Astrocyte (in vitro differentiated cells and primary cell): Measurements from ENCODE around the gene MAP1LC3A. TPM values are rescaled to one million over a fixed set of nuclear protein-coding genes. Genes with fewer than 3 reads are reported as not detected.

Source experiments
- DNase-seq: peaks from one replicate; pipeline ENCODE4 v3.0.0-alpha.2; 2010; ENCODE audit warnings: low read depth
- FAIRE-seq: peaks from 2 replicates; lab custom pipeline; 2011; peaks lifted over from hg19 to GRCh38; lab: Jason Lieb, UNC
- H2AFZ ChIP-seq: 2 replicates; pipeline ENCODE4 v1.6.0; 2012; ENCODE audit warnings: low read depth, low read length, inconsistent platforms
- H3K27ac ChIP-seq: 2 replicates; pipeline ENCODE4 v1.5.1; 2011; ENCODE audit warnings: low read depth, low read length, inconsistent platforms
- H3K27me3 ChIP-seq: 2 replicates; pipeline ENCODE4 v1.6.0; 2011; ENCODE audit warnings: low read length, inconsistent platforms; ENCODE audit not compliant: insufficient read depth
- H3K36me3 ChIP-seq: 2 replicates; pipeline ENCODE4 v1.5.1; 2011; ENCODE audit warnings: low read length, inconsistent platforms; ENCODE audit not compliant: insufficient read depth
- H3K4me1 ChIP-seq: 2 replicates; pipeline ENCODE4 v1.5.1; 2011; ENCODE audit warnings: low read length, inconsistent platforms; ENCODE audit not compliant: insufficient read depth
- H3K4me2 ChIP-seq: 2 replicates; pipeline ENCODE4 v1.6.0; 2012; ENCODE audit warnings: low read length, inconsistent platforms
- H3K4me3 ChIP-seq: 2 replicates; pipeline ENCODE4 v1.5.1; 2011; ENCODE audit warnings: low read depth, mild to moderate bottlenecking, low read length, inconsistent platforms; ENCODE audit not compliant: insufficient read depth
- H3K79me2 ChIP-seq: 2 replicates; pipeline ENCODE4 v1.6.0; 2012; ENCODE audit warnings: mild to moderate bottlenecking, low read length, inconsistent platforms; ENCODE audit not compliant: insufficient read depth
- H3K9ac ChIP-seq: 2 replicates; pipeline ENCODE4 v1.6.0; 2012; ENCODE audit warnings: mild to moderate bottlenecking, low read length, inconsistent platforms
- H3K9me3 ChIP-seq: 2 replicates; pipeline ENCODE4 v1.5.1; 2012; ENCODE audit warnings: low read depth, mild to moderate bottlenecking, low read length, inconsistent platforms; ENCODE audit not compliant: insufficient read depth
- H4K20me1 ChIP-seq: 2 replicates; pipeline ENCODE4 v1.6.0; 2012; ENCODE audit warnings: low read length, inconsistent platforms; ENCODE audit not compliant: insufficient read depth
- H3K27ac Mint-ChIP-seq: one replicate; pipeline ENCODE4 v1.8.0; 2021; ENCODE audit warnings: mild to moderate bottlenecking, mixed read lengths; ENCODE audit not compliant: unreplicated experiment
- H3K27me3 Mint-ChIP-seq: one replicate; pipeline ENCODE4 v1.8.0; 2021; ENCODE audit warnings: low read depth, mixed read lengths; ENCODE audit not compliant: unreplicated experiment
- H3K36me3 Mint-ChIP-seq: one replicate; pipeline ENCODE4 v1.8.0; 2021; ENCODE audit warnings: low read depth, mixed read lengths; ENCODE audit not compliant: unreplicated experiment
- H3K4me1 Mint-ChIP-seq: one replicate; pipeline ENCODE4 v1.8.0; 2021; ENCODE audit warnings: low read depth, mixed read lengths; ENCODE audit not compliant: unreplicated experiment
- H3K4me3 Mint-ChIP-seq: one replicate; pipeline ENCODE4 v1.8.0; 2021; ENCODE audit warnings: mild to moderate bottlenecking, moderate library complexity, mixed read lengths; ENCODE audit not compliant: unreplicated experiment
- H3K9me3 Mint-ChIP-seq: one replicate; pipeline ENCODE4 v1.8.0; 2021; ENCODE audit warnings: mild to moderate bottlenecking, mixed read lengths; ENCODE audit not compliant: unreplicated experiment
- EZH2 ChIP-seq: IDR thresholded peaks from 2 replicates; pipeline ENCODE4 v1.6.1; 2012; ENCODE audit warnings: mild to moderate bottlenecking, low read length, inconsistent platforms; ENCODE audit not compliant: insufficient read depth
- total RNA-seq: library from RNA; stranded (reverse); gene quantifications from 2 replicates; pipeline ENCODE4 v1.2.1, GENCODE V29; 2021
- TF ChIP-seq, protein P1 (sequence below): IDR thresholded peaks from 2 replicates; pipeline ENCODE4 v1.5.1; 2011; ENCODE audit warnings: low read depth, mild to moderate bottlenecking, inconsistent platforms, low read length, moderate library complexity; ENCODE audit not compliant: insufficient read depth

MAP1LC3A gene
- total RNA-seq, 1 donor from 2014 or later, result 48.9 TPM

DNA sequence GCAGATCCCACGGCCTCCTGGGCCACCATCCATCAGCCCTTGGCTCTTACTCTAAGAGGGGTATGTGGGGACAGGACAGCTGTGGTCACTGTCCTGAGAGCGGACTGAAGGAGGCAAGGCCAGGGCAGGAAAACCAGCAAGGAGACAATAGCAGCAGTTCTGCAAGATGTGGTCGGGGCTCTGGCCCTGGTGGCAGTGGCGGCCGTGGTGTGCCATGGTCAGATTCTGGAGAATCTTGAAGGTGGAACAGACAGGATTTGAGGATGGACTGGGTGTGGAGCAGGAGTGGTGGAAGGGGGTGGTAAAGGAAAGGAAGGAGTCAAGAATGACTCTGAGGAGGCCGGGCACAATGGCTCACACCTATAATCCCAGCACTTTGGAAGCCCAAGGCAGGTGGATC lies 5.9 kb upstream of the MAP1LC3A start:
- H4K20me1 ChIP-seq, result no peaks in the 10 kb centered on the region
- TF ChIP-seq EZH2, result no peak
- TF ChIP-seq, protein P1, sequence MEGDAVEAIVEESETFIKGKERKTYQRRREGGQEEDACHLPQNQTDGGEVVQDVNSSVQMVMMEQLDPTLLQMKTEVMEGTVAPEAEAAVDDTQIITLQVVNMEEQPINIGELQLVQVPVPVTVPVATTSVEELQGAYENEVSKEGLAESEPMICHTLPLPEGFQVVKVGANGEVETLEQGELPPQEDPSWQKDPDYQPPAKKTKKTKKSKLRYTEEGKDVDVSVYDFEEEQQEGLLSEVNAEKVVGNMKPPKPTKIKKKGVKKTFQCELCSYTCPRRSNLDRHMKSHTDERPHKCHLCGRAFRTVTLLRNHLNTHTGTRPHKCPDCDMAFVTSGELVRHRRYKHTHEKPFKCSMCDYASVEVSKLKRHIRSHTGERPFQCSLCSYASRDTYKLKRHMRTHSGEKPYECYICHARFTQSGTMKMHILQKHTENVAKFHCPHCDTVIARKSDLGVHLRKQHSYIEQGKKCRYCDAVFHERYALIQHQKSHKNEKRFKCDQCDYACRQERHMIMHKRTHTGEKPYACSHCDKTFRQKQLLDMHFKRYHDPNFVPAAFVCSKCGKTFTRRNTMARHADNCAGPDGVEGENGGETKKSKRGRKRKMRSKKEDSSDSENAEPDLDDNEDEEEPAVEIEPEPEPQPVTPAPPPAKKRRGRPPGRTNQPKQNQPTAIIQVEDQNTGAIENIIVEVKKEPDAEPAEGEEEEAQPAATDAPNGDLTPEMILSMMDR, result no peak
- no peak overlapping the region for H3K27ac ChIP-seq
- no peaks in the 10 kb centered on the region for H3K4me1 ChIP-seq
- H2AFZ ChIP-seq, result no peak overlapping the region
- H3K79me2 ChIP-seq, result no peaks in the 10 kb centered on the region
- no peaks in the 10 kb centered on the region for H3K27me3 ChIP-seq
- H3K9ac ChIP-seq, result no peak overlapping the region
- no peaks in the 10 kb centered on the region for H3K36me3 ChIP-seq
- H3K27ac Mint-ChIP-seq, result no peak overlapping the region
- no peak for DNase-seq
- H3K4me1 Mint-ChIP-seq, result no peaks in the 10 kb centered on the region
- no peak for FAIRE-seq
- no peaks in the 10 kb centered on the region for H3K9me3 ChIP-seq
- no peaks in the 10 kb centered on the region for H3K36me3 Mint-ChIP-seq
- no peaks in the 10 kb centered on the region for H3K9me3 Mint-ChIP-seq
- H3K27me3 Mint-ChIP-seq, result no peaks in the 10 kb centered on the region
- H3K4me3 ChIP-seq, result no peak overlapping the region
- H3K4me3 Mint-ChIP-seq, result no peak overlapping the region
- H3K4me2 ChIP-seq, result no peak overlapping the region

DNA sequence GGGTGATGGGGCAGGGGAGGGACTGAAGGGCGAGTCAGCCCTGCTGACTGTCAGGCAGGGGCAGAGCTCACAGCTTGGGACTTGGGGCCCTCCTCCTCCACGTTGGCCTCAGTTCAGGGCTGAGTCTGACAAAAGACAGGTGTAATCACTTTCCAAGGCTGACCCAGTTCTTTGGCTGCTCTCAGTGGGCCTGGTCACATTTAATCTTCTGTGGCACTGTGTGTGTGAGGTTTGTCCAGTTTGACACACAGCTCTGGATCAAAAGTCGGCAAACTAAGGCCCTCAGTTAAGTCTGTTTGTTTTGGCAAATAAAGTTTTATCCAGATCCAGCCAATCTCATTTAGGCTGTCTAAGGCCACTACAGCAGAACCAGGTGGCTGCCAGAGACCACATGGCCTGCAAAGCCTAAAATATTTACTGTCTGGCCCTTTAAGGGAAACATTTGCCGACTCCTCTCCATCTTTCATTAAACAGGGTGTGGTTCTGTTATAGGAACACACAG lies 5.1 kb upstream of the MAP1LC3A start:
- H3K9me3 ChIP-seq, result no peaks in the 10 kb centered on the region
- no peak overlapping the region for H3K4me3 Mint-ChIP-seq
- no peak overlapping the region for H3K4me3 ChIP-seq

GRCh38 chr20:34557936-34558319 lies 590 bp upstream of the MAP1LC3A start:
- no peaks in the 10 kb centered on the region for H3K27me3 Mint-ChIP-seq
- H3K4me1 ChIP-seq, result peaks cover 5% of the 10 kb centered on the region
- H2AFZ ChIP-seq, result peak overlapping the region; percentile 85
- H3K36me3 ChIP-seq, result no peaks in the 10 kb centered on the region
- H3K27me3 ChIP-seq, result no peaks in the 10 kb centered on the region
- peak overlapping the region; percentile 78 for H3K4me3 ChIP-seq
- H3K27ac Mint-ChIP-seq, result peak overlapping the region; percentile 73
- H3K4me2 ChIP-seq, result peak overlapping the region; percentile 92
- H3K9me3 ChIP-seq, result no peaks in the 10 kb centered on the region
- H3K27ac ChIP-seq, result peak overlapping the region; percentile 57
- no peak for FAIRE-seq
- H3K4me1 Mint-ChIP-seq, result peaks cover 3% of the 10 kb centered on the region
- no peak for TF ChIP-seq EZH2
- TF ChIP-seq, protein P1, result no peak
- peak overlapping the region; percentile 84 for H3K4me3 Mint-ChIP-seq
- no peaks in the 10 kb centered on the region for H3K36me3 Mint-ChIP-seq
- no peak for DNase-seq
- H3K9ac ChIP-seq, result peak overlapping the region; percentile 86
- no peaks in the 10 kb centered on the region for H3K9me3 Mint-ChIP-seq
- H3K79me2 ChIP-seq, result no peaks in the 10 kb centered on the region
- H4K20me1 ChIP-seq, result peaks cover 8% of the 10 kb centered on the region

More for the DNA sequence above, 5.1 kb upstream of the MAP1LC3A start:
- DNase-seq, result no peak
- FAIRE-seq, result no peak
- Mint-ChIP-seq H3K36me3 (no peaks in the 10 kb centered on the region), H3K27ac (no peak overlapping the region), H3K4me1 (peaks cover 3% of the 10 kb centered on the region), H3K27me3 (no peaks in the 10 kb centered on the region), H3K9me3 (no peaks in the 10 kb centered on the region)
- Histone ChIP-seq H3K79me2 (no peaks in the 10 kb centered on the region), H3K4me2 (no peak overlapping the region), H2AFZ (no peak overlapping the region), H3K4me1 (peaks cover 5% of the 10 kb centered on the region), H3K27me3 (no peaks in the 10 kb centered on the region), H4K20me1 (no peaks in the 10 kb centered on the region), H3K27ac (no peak overlapping the region), H3K9ac (no peak overlapping the region), H3K36me3 (no peaks in the 10 kb centered on the region)
- TF ChIP-seq, protein P1, result no peak
- TF ChIP-seq EZH2, result no peak
